Stimulated activated CD4-positive, alpha-beta T cell treated with anti-CD3 and anti-CD28 coated beads, Interleukin-15, amount 100 ng/mL, for 24 hours (primary cell): ENCODE measurements around the gene METRN.
"Not testable (repeated sequence)": the region's sequence is repeated elsewhere in the genome, so short reads cannot be mapped to it uniquely, and the experiment has no call there.

Experiments used
- DNase-seq: peaks from one replicate; pipeline ENCODE4 v3.0.0-alpha.2; 2020

The METRN gene

DNA sequence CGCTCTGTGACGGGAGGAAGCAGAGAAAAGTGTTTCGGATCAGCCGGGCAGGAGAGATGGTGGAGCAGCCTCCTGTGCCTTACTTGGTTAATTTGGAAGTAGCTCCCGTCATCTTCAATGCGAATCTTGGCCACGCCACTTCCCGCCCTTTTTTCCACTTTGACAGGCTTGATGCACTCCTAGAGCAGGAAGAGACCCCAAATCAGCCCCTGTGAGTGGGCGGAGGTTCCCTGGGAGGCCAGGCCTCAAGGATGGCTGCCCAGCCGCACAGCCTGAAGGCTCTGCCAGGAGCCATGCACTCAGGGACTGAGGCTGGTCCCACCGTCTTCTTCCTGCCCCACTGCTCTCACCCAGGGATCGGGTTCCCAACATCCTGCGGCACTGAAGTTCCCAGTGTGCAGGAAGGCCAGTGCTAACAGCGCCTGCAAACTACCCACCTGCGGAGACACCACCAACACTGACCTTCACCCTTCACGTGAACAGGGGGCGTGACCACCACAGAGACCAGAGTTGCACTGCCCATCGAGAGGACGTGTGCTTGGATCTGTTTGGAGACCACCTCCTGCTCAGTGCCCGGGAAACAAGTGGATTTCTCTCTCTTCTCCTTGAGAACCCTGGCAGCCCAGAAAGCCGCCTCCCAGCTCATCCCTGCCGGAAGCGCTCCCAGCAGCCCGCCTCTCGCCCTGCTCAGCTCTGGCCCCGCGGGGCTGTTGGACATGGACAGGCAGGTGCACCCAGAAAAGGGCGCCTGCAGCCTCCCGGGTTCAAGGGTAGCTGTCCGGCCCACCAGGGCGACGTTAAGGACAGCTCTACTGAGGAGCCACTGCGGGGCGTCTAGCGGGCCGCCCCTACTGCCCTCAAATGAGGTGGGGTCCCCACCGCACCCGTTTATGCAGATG, 24.9 kb downstream of the METRN start:
- DNase-seq = no peak

DNA sequence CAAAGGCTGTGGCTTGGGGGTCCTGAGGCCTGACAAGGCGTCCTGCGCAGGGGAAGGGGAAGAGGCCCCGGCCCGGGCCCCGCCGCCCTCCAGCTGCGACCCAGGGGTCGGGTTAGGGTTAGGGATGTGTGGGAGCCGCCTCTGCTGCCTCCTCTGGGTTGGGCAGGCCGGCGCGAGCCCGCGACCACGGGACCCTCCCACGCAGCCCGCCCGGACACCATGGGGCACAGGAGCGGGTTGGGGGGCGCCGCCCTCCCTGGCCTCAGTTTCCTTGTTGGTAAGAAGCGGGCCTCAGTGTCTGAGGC, 25.5 kb downstream of the METRN start:
- DNase-seq = no peak

DNA sequence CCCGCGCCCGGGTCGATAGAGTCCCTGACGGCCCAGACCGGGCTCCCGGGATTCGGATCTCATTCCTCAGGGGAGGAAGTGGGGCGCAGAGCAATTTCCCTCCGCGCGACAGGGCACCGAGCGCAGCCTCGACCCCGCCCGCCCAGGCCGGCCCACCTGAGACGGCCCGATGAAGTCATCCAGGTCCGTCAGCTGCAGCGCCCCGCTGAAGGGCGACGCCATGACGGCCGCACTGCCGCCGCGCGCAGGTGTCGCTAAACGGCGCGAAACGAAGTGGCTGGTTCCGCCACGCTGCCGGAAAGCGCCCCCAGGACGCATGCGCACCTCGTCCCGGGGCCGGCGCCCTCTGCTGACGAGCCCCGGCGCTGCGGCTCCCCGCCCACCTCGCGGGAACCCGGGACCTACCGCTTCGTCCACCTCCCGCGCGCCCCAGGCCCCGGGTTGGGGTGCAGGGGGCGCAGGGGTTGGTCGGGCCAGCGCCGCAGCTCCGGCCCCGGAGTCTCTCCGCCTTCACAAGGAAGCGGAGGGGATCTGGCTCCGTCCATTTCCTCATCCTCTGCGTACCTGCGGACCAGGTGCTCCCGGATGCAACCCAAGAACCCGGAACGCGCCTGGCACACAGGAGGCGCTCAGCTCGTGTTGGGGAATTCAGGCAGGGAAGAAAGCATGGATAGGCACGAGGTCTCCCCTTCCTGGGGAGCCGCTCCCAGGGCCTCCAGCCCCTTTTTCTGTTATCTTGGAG, 26.0 kb downstream of the METRN start, which contains the start of gene CIAO3:
Gene CIAO3, minus strand, starts transcription at position 234 of the 742 bp plus-strand sequence. Its CDS starts 12 bp downstream, at position 222.
- peak; percentile 94 for DNase-seq

- no peak for DNase-seq
Observed at GRCh38 chr16:741986-742629, 27.2 kb downstream of the METRN start.

DNA sequence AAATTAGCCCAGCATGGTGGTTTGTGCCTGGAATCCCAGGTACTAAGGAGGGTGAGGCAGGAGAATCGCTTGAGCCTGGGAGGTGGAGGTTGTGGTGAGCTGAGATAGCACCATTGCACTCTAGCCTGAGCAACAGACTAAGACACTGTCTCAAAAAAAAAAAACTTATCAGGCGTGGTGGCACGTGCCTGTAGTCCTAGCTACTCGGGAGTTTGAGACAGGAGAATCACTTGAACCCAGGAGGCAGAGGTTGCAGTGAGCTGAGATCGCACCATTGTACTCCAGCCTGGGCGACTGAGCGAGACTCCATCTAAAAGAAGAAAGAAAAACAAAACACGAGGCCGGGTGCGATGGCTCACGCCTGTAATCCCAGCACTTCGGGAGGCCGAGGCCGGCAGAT, 28.0 kb downstream of the METRN start:
- not testable (repeated sequence) for DNase-seq

- DNase-seq = no peak
Observed at GRCh38 chr16:743794-744500, 29.0 kb downstream of the METRN start.

DNA sequence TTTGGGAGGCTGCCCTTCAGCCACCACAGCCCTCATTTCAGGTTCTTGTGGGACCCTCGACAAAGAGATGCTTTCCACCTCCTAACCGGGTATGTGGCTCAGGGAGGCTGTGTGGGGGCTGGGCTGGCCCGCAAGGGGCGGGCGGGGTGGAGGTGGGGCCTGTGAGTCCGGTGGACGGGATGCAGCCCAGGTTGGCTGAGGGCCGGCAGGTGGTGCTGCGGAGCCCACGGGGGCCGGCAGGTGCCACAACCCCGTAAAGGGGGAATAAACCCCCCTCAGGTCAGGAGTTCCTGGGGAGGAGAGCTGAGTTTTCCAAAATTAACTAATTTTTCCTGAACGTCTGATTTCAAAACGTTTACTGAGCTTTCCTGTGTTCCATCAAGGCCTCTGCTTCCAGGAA, 30.8 kb downstream of the METRN start:
- peak; percentile 42 for DNase-seq

GRCh38 chr16:746637-747036, 31.7 kb downstream of the METRN start:
- DNase-seq = no peak

GRCh38 chr16:747978-748746, 33.2 kb downstream of the METRN start:
- no peak for DNase-seq

DNA sequence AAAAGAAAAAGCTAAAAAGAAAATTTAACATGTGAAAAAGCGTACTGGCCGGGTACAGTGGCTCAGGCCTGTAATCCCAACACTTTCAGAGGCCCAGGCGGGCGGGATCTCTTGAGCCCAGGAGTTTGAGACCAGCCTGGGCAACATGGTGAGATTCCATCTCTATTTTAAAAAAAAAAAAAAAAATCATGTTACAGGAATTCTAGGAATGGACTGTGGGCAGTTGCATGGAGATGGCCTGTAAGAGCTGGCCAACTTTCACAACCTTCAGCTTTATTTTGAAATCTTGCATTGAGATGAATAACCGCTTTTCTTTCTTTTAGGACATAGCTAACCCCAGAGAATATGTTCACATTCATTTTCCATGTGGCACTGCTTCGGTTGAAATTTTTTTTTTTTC, 34.1 kb downstream of the METRN start:
- DNase-seq = no peak

DNA sequence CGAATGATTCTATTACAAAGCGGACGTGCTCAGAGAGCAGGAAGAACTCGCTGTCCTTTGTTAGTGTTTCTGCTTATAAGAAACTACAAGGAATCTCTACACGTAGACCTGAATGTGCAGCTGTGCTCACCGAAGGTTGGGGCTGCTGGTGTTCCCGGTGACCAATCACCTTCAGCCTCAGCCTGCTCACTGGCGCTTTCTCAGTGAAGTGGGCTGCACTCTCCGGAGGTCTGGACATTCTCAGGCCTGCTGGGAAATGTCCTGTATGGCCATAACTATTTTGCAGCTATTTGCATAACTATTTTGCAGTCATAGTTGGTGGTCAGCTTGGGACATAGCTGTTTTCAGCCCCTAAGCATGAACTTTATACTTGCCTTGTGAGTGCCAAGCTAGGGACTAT, 35.6 kb downstream of the METRN start:
- no peak for DNase-seq

DNA sequence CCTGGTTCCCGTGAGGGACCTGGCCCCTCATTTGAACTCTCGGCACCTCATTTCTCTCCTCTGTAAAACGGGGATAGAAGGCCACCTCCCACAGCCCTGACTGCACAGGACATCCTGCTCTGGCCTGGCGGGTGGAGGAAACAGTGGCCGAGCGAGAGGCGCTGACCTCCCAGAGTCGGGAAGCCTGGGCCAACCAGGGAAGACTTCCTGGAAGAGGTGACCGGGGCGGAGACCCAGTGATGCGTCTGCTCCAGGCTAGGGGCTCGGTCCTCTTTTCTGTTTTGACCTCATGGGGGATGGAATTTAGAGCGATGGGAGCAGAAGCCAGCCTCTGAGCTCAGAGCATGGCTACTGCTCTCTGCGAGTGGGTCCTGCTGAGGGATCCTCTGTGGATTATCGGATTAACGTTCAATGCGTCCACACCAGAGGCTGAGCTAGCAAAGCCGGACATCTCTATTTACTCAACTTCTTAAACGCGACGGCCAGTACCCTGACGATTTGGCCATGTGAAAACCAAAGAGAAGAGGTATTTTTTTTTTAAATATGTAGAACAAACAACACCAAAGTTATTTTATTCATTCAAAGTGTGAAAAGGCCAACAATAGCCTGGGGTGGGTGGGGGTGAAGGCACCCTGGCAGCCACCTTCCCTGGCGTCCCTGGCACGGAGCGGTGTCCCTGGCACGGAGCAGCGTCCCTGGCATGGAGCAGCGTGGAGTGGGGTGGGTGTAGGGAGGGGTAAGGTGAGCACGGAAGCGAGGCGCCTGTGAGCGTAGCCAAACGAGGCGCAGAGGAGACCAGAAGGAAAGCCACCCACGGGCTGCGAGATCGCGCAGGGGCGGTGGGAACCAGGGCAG, 36.5 kb downstream of the METRN start:
- DNase-seq = no peak

DNA sequence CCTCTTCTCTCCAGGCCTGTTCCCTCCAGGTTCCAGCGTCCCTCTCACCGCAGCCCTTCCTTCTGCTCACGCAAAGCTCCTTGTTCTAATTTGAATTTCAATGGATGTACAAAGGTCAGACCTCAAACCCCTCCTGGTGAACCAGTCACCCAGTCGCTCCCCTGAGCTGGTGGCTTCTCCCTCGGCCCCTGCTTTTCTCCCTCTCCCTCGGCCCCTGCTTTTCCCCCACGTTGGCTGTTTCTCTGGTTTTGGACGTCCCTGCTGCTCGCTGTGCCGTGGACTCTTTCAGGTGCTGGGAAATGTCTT, 37.0 kb downstream of the METRN start:
- DNase-seq = no peak

DNA sequence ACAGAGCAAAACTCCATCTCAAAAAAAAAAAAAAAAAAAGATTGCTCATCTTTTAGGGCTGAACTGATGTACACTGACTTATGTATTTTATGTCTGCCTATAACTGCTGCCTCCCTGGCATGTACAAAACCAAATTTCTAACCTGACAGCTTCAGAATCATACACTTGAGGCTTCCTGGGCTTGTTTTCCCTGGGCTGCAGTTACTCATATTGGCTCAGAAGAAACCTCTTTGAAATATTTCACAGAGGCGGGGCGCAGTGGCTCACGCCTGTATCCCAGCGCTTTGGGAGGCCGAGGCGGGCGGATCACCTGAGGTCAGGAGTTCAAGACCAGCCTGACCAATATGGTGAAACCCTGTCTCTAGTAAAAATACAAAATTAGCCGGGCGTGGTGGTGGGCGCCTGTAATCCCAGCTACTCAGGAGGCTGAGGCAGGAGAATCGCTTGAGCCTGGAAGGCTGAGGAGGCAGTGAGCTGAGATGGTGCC, 39.2 kb downstream of the METRN start:
- not testable (repeated sequence) for DNase-seq

- DNase-seq = no peak
Observed at GRCh38 chr16:754656-755055, 39.7 kb downstream of the METRN start.

DNA sequence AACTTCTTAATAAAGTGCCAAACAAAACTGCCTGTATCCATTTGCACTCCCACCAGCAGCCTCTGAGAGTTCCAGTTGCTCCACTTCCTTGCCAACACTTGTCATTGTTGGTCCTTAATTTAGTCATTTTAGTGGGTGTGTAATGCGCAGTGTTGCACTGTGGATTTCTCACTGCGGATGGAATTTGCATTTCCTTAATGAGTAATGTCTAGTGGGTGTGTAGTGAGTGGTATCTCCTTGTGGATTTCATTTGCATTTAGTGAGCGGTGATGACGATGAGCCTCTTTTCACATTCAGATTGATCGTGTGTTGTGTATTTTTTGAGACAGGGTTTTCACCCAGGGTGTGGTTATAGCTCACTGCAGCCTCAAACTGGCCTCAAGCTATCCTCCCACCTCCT, 41.5 kb downstream of the METRN start:
- no peak for DNase-seq

DNA sequence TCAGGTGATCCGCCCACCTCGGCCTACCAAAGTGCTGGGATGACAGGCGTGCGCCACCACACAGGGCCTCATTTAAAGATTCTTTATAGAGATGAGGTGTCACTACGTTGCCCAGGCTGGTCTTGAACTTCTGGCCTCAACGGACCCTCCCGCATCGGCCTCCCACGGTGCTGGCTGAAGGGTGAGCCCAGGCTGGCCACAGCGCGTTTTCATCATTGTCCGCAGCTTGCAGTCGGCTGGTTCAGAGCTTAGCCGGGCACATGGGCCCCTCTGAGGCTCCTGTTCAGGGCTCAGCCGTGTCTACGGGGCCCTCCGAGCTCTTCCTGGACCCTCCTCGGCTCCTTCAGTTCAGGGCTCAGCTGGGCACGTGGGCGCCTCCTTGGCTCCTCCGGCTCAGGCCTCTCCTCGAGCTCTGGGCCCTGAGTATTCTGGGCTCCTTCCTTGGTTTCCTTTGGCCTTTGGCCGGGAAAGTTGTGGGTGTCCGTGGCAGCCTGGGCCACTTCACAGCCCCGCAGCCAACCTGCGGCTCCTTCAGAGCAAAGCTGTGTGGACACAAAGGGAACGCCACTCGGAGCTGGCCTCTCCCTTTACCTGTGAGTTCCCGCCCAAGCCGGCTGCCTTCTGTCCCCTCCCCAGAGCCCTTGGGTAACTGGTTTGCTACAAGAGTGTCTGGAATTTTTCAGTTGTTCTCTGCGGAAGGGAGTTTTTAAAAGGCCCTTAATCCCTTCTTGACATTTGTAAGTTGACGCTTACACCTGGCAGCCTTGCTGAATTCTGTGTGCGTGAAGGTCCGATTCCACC, 44.4 kb downstream of the METRN start:
- DNase-seq = no peak

DNA sequence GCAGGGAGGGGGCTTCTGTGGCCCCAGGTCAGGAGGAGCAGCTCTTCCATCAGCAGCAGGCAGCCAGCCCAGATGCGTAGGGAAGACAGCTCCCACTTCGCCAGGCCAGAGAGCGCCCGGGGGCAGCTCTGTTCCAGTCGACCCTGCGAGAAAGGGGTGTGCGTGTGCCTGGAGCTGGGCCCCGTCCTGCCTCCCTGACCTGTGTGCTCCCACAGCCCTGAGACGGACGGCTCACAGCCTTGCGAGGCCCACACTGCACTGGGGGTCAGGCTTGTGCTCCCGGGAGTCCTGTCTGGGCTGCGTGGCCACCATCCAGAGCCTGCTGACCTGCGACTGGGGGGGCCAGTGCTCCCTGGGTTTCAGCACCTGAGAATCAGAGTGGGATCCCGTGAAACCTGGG, 45.1 kb downstream of the METRN start:
- DNase-seq = no peak

DNA sequence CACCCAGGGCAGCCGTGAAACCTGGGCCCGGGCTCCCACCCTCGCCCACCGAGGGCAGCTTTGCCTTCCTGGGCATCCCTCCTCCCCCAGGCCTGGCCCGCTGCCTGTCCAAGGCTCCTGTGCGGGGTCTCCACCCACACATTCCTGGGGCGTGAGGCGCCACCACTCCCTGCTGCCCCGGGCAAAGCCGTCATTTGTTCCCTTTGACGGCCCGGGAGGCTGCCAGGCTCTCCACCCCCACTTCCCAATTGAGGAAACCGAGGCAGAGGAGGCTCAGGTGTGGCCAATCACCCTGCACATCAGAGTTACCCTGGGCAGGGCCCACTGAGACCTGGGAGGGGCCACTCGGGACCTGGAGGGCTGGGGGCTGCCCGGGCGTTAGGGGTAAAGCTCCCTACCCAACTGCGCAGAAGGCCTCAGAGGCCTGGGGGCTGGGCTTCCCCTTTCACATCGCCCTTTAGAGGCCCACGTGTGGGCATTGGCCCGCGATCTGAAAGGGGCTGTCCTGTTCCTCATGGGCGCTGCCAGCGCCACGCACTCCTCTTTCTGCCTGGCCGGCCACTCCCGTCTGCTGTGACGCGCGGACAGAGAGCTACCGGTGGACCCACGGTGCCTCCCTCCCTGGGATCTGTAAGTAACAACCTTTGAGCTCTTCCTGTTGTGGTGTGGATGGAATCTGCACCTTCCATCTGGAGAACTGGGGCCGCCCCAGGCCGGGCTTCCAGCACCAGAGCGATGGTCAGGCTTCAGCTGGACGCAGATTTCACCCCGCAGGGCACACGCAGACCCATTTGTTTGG, 45.8 kb downstream of the METRN start, which contains the start of gene MSLN:
Gene MSLN, plus strand, starts transcription at position 190 of the 799 bp plus-strand sequence. CDS start 1,947 bp downstream, outside the sequence.
- DNase-seq = no peak
